DMS114 treated with DMSO at 0.1 percent for 48 hours (cell line): Measurements from ENCODE around the gene WDCP.
"Not testable (repeated sequence)": the region's sequence is repeated elsewhere in the genome, so short reads cannot be mapped to it uniquely, and the experiment has no call there.

ENCODE experiments used
- DNase-seq: peaks from one replicate; lab custom pipeline; 2025; ENCODE audit not compliant: unreplicated experiment; lab: John Stamatoyannopoulos, UW

The WDCP gene

DNA sequence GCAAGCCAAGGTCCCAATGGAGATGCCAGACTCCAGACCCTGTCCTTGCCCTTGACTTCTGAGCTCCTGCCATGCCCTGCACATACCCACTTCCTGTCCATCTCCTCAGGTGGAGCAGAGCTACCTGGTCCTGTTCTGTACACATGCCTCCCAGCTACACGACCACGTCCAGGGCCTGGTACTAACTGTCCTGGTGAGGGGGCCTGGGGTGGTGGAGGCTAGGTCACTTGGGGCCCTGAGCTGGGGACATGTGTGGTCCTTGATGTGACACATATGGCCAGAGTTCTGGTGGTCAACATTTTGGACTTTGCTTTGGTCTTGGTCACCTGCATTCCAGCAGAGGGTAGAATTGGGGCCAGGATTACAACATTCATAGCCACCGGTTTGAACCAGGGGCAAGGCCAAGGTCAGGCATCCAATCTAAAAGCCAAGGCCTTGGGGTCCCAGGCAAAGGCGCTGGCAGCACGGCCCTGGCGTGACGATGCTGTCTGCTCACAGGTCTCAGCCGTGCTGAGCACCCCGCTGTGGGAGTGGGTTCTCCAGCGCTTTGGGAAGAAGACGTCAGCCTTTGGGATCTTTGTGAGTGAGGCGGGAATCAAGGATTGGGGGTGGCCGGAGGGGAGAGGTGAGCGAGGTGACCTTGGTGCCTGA is 24.7 kb downstream of the WDCP start:
- DNase-seq: no peak

DNA sequence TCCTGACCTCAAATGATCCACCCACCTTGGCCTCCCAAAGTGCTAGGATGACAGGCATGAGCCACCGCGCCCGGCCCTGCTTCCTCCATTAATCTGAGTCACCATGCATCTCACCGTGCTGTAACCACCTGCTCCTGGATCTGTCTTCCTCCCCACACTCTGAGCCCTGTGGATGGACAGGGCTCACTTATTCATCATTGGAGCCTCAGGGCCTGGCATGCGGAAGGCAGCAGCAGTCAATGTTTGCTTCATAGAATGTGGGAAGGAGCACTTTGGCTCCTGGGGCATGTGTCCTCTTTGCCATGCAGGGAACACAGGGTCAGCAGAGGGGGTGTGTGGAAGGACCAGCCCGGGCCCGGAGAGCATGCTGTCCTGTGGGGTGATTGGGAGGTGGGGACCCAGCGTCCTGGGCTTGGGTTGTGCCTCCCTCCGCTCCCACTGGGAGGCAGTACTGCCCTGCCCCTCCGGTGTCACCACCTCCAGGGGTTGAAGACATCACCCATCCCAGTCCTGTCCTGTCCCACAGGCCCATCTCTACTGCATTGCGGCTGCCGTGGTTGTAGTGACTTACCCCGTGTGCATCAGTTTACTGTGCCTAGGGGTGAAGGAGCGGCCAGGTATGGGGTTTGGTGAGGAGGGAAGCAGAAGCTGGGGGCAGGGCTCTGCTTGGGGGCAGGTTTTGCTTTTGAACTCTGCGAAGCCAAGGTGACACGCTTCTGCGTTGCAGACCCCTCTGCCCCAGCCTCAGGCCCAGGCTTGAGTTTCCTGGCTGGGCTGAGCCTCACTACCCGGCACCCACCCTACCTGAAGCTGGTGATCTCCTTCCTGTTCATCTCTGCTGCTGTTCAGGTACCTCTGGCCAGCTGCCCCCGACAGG is 25.8 kb downstream of the WDCP start:
- DNase-seq: no peak

DNA sequence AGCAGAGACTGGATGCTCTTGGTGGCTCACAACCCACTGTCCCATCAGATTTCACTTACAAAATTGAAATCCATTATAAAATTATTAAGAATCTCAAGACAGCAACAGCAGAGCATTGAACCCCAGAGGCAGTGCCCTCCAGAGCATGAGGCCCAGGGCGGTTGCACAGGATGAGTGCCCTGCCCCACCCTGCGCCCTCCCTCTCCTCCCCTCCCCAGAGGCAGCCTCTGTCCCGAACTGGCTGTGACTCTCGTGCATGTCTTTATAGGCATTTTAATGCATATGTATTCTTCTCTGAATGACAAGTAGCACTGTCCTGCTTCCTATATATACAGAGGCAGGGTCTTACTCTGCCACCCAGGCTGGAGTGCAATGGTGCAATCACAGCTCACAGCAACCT is 26.9 kb downstream of the WDCP start:
- no peak for DNase-seq

DNA sequence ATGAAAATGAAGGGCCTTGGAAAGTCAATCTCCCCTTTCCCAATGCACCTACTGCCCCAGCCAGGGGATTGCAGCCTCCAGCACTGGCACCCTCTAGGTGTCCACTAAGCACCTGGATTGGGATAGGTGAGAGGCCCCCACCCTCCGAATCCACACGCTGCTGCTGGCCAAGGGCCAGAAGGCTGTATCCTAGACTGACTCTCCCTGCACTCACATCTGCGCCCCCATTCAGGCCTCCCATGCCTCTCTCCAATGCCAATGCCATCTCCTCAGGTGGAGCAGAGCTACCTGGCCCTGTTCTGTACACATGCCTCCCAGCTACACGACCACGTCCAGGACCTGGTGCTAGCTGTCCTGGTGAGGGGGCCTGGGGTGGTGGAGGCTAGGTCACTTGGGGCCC is 27.5 kb downstream of the WDCP start:
- no peak for DNase-seq

DNA sequence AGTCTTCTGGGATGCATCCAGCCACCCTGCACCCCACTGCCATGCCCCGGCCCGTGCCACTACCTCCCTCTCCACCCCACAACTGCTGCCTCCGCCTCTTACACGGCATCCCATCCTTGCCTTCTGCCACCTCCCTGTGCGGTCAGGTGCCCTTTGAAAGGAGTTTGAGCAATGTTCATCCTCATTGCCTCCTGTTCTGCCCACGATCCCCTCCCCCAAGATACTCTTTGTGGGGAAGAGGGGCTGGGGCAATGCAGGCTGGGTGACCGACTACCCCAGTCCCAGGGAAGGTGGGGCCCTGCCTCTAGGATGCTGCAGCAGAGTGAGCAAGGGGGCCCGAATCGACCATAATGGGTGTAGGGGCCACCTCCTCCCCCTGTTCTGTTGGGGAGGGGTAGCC is 28.9 kb downstream of the WDCP start:
- DNase-seq: no peak

DNA sequence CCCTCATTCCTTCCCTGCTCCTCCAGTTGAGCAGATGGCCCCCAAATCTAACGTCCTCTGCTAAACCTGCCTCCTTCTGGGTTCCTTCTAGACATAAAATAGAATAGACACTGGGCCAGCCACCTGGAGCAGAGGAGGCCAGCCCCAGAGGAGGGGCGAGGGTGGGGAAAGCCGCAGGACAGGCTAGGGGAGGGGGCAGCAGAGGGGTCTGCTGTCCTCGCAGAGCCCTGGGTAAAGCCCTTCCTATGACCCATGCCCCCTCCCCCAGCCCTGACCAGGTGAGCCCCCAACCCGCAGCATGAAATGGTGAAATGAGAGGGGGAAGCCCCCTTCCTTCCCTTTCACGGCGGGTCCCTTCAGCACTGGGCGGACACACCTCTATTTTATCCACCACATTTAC is 29.5 kb downstream of the WDCP start:
- no peak for DNase-seq

DNA sequence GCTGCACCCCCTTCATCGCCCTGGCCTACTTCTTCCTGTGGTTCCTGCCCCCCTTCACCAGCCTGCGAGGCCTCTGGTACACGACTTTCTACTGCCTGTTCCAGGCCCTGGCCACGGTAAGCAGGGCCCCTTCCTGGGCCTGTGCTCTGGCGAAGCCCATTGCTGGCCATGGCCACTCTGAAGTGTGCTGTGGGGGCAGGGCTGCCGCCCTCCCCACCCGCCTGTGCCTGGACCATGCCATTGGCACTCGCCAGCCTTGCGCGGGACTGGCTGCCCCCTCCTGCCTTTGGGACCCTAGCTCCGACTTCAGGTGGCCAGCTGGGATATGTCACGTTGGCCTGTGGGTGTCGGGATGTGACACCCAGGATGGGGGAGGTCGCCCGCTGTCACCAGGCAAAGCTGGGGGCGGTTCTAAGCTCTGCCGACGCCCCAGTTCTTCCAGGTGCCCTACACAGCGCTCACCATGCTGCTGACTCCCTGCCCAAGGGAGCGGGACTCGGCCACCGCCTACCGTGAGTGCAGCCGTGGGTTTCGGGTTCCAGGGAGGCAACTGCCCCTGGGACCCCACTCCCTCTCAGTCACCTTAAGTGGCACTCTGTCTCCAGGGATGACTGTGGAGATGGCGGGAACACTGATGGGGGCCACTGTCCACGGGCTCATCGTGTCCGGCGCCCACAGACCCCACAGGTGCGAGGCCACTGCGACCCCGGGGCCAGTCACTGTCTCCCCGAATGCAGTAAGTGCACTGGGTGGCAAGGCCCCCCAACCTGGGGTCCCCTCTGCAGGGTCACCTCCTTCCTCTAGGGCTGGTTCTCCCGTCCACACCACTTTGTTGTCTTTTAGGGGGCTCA is 30.1 kb downstream of the WDCP start:
- no peak for DNase-seq

DNA sequence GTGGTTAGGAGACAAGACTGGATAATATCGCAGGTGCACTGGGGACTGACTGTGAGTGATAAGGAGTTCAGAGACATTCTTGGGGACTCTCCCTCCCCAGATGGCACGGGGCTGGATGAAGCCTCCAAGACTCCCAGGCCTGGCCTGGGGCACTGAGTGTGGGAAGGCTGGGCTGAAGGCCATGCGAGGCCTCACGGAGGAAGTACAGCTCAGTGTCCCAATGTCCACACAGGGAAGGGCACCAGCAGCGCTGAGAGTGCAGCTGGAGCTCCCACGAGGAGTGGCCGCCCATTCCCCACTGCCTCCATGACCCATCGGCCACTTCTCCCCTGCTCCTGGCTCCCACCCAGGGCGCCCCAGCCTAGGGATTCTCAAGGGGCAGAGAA is 30.8 kb downstream of the WDCP start:
- DNase-seq: no peak

DNA sequence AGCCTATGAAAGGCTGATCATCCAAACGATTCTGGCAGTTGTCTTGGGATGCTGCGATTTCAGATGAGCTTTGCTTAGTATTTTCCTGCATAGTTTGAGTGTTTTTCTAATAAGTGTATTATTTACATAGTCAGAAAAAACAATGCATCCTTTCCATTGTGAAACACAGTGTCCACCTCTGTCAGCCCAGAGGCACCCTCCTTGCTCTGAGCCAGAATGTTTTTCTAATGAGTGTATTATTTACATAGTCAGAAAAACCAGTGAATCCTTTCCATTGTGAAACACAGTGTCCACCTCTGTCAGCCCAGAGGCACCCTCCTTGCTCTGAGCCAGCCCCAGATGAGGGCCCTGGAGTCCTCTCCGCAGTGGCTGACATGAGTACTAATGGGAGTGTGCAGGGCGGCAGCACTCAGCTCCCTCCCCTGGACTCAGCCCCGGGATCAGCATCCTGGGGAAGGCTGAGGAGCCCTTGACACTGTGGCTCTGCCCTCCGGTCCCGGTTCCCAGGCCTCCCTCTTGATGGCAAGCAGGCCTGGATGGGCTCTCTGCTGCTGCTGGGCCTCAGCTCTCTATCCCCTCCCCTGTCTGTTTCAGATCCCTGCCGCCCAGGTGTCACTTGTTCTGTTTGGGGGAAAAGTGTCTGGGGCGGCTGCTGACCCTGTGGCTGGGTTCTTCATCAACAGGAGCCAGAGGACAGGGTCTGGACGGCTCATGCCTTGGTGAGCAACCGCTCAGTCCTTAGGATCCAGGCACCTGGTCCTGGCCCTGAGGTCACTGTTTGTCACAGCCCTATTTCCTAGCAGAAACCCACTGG is 31.4 kb downstream of the WDCP start:
- no peak for DNase-seq

DNA sequence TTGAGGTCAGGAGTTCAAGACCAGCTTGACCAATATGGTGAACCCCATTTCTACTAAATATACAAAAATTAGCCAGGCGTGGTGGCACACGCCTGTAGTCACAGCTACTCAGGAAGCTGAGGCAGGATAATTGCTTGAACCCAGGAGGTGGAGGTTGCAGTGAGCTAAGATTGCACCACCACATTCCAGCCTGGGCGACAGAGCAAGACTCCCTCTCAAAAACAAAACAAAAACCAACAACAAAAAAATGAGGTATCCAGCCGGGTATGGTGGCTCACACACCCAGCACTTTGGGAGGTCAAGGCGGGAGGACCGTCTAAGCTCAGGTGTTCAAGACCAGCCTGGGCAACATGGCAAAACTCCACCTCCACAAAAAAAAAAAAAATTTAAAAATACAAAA is 32.3 kb downstream of the WDCP start:
- not testable (repeated sequence) for DNase-seq

DNA sequence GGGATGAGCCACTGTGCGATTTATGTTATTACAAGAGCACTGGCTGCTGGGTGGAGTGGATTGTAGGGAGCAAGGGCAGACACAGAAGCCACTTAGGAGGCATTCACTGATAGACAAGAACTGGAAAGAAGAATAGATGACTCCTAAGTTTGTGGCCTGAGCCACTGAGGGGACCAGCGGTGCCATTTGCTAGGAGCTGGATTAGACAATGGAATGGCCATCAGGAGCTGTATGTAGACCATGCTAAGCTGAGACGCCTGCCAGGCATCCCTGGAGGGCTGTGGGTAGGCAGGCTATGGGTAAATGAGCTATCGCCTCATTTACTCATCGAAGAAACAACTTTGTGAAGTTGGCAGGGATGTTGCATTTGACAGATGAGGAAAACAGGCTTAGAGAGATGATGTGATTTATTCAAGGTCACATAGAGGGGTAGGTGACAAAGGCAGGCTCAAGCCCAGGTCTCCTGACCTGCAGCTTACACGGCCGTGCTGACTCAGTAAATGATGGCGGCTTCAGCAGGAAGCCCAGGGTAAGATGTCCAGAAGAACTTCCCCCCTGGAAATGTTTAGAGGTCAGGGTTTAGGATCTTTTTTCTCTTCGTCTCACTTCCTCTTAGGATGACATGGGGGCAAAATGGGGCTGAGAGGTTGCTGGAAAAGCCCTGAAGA is 34.5 kb downstream of the WDCP start:
- no peak for DNase-seq

DNA sequence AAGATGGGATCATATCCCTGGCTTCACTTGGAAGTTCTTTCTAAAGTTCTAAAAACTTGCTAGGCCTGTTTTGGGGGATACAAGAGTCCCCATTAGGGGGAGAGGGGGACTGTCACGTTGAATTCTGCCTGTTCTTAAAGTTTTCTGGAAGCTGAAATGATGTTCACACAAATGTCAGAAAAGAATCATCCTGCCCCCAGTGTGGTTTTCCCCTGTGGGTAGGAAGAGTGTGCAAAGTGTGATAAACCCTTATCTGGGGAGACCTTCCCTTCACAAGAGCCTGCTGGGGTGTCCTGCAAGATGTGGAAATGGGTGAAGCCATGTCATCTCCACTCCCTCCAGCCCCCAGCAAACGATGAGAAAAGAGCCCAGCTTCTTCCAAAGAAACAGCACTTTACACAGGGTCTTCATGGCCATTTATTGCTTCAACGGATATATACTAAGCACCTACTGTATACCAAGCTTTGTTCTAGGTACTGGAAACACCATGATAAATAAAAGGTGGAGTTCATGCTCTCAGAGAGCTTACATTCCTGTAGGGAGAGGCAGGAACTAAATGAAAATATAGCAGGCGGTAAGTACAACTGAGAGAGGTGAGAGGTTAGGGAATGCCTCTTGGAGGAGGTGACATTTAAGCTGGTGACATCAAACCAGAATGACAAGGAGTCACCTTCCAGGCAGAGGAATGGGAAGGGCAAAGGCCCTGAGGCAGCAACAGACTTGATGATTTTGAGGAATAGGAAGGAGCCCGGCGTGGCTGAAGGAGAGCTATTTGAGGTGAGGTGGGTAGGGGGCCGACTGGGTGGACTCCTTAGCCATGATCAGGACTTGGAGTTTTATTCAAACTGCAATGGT is 35.7 kb downstream of the WDCP start:
- DNase-seq: no peak

DNA sequence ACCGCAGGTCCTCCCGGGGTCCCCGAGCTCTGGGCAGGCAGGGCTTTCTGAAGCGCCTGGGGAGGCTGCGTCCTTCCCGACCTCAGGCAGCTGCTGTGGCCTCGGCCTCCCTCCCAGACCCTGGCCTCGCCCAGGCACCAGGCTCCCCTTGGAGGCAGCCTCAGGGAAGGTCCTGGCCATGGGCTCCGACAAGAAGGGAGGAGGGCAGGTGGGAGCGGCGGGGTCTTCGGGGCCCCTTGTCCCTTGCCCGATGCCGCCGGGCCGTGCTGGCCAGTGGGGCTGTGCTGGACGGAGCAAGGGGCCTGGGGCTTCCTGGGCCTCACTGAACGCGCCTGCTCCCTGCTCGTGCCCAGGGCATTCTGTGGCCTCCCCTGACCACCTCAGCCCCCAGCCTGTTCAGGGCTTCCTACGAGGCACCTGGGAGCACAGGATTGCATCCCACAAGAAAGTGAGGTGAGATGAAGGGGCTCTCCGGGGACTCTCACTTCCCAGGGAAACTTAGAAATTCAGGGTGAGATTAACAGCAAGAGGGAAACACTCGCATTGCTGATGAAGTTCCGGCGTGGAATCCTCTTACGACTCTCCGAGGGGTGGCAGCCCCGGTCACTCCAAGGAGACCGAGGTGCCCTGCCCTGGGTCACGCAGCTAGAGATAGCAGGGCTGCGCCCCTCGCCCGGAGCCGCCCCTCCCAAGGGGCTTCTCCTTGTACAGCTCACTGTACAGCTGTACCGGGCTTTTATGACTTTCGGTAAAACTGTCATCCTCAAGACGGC is 36.5 kb downstream of the WDCP start:
- DNase-seq: no peak

DNA sequence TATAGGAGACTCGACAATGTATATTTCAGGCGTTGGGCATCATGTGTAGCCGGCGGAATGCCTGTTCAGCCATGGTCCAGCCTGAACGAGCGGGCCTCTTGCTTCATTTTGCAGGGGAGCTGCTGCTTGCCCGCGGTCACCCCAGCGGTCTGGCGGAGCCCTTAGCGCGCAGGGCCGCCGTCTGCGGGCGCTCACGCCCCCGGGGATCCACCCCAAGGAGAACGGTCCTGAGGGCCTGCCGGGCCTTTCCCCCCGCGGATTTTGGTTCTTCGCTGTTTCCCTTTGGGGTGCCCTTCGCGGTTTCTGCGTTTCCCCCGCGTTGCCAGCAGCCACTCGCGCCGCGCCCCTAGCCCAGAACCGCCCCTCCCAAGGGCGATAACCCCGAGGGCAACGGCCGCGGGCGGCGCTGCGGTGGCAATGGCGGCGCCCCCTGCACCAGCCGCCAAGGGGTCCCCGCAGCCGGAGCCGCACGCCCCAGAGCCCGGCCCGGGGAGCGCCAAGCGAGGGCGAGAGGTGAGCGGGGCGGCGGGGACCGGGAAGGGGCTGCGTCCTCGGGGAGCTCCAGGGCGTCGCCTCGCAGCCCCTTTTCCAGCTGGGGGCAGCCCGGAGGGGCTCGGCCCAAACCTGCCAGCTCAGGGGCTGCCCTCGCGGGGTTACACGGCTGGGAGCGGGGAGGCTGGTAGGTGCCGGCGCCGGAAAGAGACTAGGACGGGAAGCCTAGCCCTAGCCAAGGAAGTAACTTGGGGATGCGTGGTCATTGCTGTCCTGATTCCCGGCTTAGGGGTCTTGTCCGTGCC is 37.3 kb downstream of the WDCP start, which contains the start of gene MFSD2B:
MFSD2B (plus strand) TSS at position 406 of the 797 bp plus-strand sequence; CDS start at position 418, 12 bp downstream.
- no peak for DNase-seq

DNA sequence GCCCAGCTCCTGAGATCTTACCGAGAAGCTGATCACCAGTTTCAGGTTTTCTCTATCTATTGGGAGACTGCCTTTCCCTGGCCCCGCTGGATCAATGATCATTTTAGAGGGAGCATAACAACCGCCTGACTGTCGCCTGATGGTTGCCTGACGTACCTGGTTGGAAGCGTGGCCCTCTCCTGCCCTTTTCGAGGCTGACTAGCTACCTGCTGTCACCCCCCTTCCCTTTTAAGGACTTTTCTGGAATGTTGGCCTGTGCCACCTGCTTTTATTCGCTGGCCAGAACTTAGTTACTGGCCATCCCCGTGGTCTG is 37.9 kb downstream of the WDCP start:
- no peak for DNase-seq

DNA sequence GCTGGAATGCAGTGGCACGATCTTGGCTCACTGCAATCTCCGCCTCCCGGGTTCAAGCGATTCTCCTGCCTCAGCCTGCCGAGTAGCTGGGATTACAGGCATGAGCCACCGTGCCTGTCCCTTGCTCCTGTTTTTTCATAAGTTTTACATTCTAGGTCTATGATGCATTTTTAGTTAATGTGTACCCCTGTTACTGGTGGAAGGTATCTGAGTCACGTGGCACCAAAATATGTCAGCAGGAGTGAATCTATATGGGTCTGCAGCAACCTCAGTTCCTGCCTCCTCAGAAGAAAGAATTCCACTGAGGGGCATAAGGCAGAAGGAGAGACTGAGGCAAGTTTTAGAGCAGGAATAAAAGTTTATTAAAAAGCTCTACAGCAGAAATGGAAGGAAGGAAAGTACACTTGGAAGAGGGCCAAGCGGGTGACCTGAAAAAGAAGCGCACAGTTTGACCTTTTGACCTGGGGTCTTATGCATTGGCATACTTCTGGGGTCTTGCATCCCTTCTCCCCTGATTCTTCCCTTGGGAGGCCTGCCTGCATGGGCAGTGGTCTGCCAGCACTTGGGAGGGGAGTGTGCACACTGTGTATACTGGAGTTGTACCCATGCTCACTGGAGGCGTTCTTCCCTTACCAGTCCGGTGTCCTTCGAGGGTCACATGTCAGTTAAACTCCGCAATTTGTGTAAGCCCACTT is 38.4 kb downstream of the WDCP start:
- no peak for DNase-seq

DNA sequence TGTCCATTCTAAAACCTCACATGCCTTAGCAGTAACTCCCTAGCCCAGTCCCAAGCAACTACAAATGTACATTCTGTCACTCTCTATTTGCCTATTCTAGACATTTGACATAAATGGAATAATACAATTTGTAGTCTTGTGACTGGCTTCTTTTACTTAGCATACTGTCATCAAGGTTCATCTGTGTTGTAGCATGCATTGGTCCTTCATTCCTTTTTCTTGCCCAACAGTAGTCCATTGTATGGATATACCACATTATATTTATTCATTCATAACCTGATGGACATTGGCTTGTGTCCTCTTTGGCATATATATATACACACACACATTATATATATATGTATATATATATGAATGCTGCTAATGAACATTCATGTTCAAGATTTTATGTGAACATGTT is 39.5 kb downstream of the WDCP start:
- no peak for DNase-seq
